Lung (tissue), 16 donors: ENCODE results near the gene ISX. TPM values are rescaled to one million over a fixed set of nuclear protein-coding genes. Genes with fewer than 3 reads are reported as not detected.

Source experiments
- ATAC-seq: fragments of 200-7000 bp; cut with Tn5 transposase; one replicate; pipeline ENCODE4 v1.9.1; 2020; ENCODE audit warnings: moderate number of reproducible peaks; ENCODE audit not compliant: insufficient read depth, low FRiP score
- DNase-seq, 3 donors: peaks; one replicate each; pipeline ENCODE4 v3.0.0-alpha.2; 2013 to 2017
- H3K27ac ChIP-seq, 2 donors: one replicate each; pipeline ENCODE4 v1.5.1; 2013; ENCODE audit warnings: mild to moderate bottlenecking in 2 of 2, moderate library complexity in 2 of 2, control low read depth in 1 of 2, inconsistent platforms in 1 of 2, low read depth in 1 of 2, low read length in 1 of 2
- H3K27me3 ChIP-seq, 3 donors: one replicate each; pipeline ENCODE4 v1.5.1; 2013; ENCODE audit warnings: low read length in 2 of 3; ENCODE audit not compliant: control insufficient read depth in 3 of 3, insufficient read depth in 3 of 3
- H3K36me3 ChIP-seq, 4 donors: one replicate each; pipeline ENCODE4 v1.5.1; 2013; ENCODE audit warnings: low read length in 4 of 4, mild to moderate bottlenecking in 1 of 4, moderate library complexity in 1 of 4; ENCODE audit not compliant: control insufficient read depth in 4 of 4, insufficient read depth in 4 of 4
- H3K4me1 ChIP-seq, 5 donors: one replicate each; pipeline ENCODE4 v1.5.1; 2013; ENCODE audit warnings: low read length in 5 of 5, mild to moderate bottlenecking in 2 of 5, moderate library complexity in 1 of 5; ENCODE audit not compliant: control insufficient read depth in 5 of 5, insufficient read depth in 5 of 5
- H3K4me3 ChIP-seq: one replicate; pipeline ENCODE4 v1.5.1; 2013; ENCODE audit warnings: mild to moderate bottlenecking, control low read depth, moderate library complexity
- H3K9ac ChIP-seq, 2 donors: one replicate each; pipeline ENCODE4 v1.5.1; 2013; ENCODE audit warnings: low read length in 2 of 2, control low read depth in 1 of 2; ENCODE audit not compliant: insufficient read depth in 1 of 2
- H3K9me3 ChIP-seq, 4 donors: one replicate each; pipeline ENCODE4 v1.5.1; 2013; ENCODE audit warnings: low read length in 3 of 4, mild to moderate bottlenecking in 1 of 4, moderate library complexity in 1 of 4; ENCODE audit not compliant: control insufficient read depth in 4 of 4, insufficient read depth in 3 of 4
- CTCF ChIP-seq: IDR thresholded peaks from 2 replicates; pipeline ENCODE4 v1.5.1; 2012; ENCODE audit warnings: mild to moderate bottlenecking; ENCODE audit errors: control extremely low read depth, extremely low read depth
- WGBS, 2 donors: extraction: QIAGEN DNeasy Blood & Tissue Kit; methylation state at CpG; one replicate each; pipeline ENCODE4 v1.1.7; 2013; 5-methylcytosine and 5-hydroxymethylcytosine counted together
- long read RNA-seq, 5 donors: transcript quantifications; one replicate each; lab custom pipeline, GENCODE V29; 2026
- polyA plus RNA-seq, 2 donors: library from polyadenylated mRNA; stranded (reverse); fragments of 200-250 nt; gene quantifications; one replicate each; pipeline ENCODE4 v1.2.1, GENCODE V29; 2013
- total RNA-seq, 2 donors: library from RNA; depleted of rRNA in 1 of 2; stranded (reverse); fragments of >200 nt in 1 of 2; gene quantifications; one replicate each; pipeline ENCODE4 v1.2.1, GENCODE V29; 2014 to 2021
- donor health status: control.
- donor health status: control.
- donor health status: Bipolar disorder and iron deficiency.
- donor health status: healthy.
- donor health status: DM: yes; HTN: yes; CAD: no.

ISX gene
- total RNA-seq (not detected), polyA plus RNA-seq (not detected)
- long read RNA-seq, donor 1 = 0 reads
- long read RNA-seq, donor 2 = 0 reads
- long read RNA-seq, donor 3 = 0 reads
- long read RNA-seq, donor 4 = 0 reads
- long read RNA-seq, donor 5 = 0 reads

- no peak within 1 kb of the TSS for H3K4me3 ChIP-seq
- no peak for TF ChIP-seq CTCF
- H3K27me3 ChIP-seq = no peaks in the 10 kb centered on the region
- no peak within 1 kb of the TSS for H3K27ac ChIP-seq
- ATAC-seq (no peak), DNase-seq (peak; percentile 6 to 31 (median 16))
- no peaks in the 10 kb centered on the region for H3K36me3 ChIP-seq
- H3K9ac ChIP-seq = no peak within 1 kb of the TSS
- peaks cover 0 to 9% (median 0%) of the 10 kb centered on the region in 5 donors for H3K4me1 ChIP-seq
- no peaks in the 10 kb centered on the region for H3K9me3 ChIP-seq
- 44 to 68% methylated on average over 1 of the region's 1 CpG for WGBS, 2 donors
Measured at GRCh38 chr22:35065796-35066218, at the start of gene ISX. Gene ISX, plus strand, starts transcription at chr22:35066158. Its CDS starts 930 bp downstream, at chr22:35067088.

GRCh38 chr22:35016909-35017308, 49.0 kb upstream of the ISX start:
- Histone ChIP-seq H3K4me3 (no peak overlapping the region), H3K9ac (no peak overlapping the region), H3K9me3 (no peaks in the 10 kb centered on the region), H3K36me3 (no peaks in the 10 kb centered on the region), H3K27ac (no peak overlapping the region), H3K27me3 (no peaks in the 10 kb centered on the region), H3K4me1 (no peaks in the 10 kb centered on the region)
- 76 to 82% methylated on average over 6 of the region's 6 CpGs for WGBS, 2 donors
- no peak for ATAC-seq
- TF ChIP-seq CTCF = no peak
- DNase-seq = no peak

- H3K27ac ChIP-seq = no peak overlapping the region
- peaks cover 0 to 2% (median 0%) of the 10 kb centered on the region in 4 donors for H3K9me3 ChIP-seq
- ATAC-seq (no peak), DNase-seq (no peak)
- TF ChIP-seq CTCF = no peak
- H3K9ac ChIP-seq = no peak overlapping the region
- H3K36me3 ChIP-seq = no peaks in the 10 kb centered on the region
- 63 to 78% methylated on average over 2 of the region's 2 CpGs for WGBS, 2 donors
- H3K4me1 ChIP-seq = no peaks in the 10 kb centered on the region
- no peaks in the 10 kb centered on the region for H3K27me3 ChIP-seq
- H3K4me3 ChIP-seq = no peak overlapping the region
Measured at GRCh38 chr22:35018995-35019394, 47.0 kb upstream of the ISX start.

- no peak for DNase-seq
- peaks cover 0 to 3% (median 0%) of the 10 kb centered on the region in 3 donors for H3K27me3 ChIP-seq
- H3K9me3 ChIP-seq = peaks cover 0 to 2% (median 0%) of the 10 kb centered on the region in 4 donors
- H3K36me3 ChIP-seq = no peaks in the 10 kb centered on the region
- H3K4me3 ChIP-seq = no peak overlapping the region
- no peaks in the 10 kb centered on the region for H3K4me1 ChIP-seq
- no peak for ATAC-seq
- 84 to 94% methylated on average over 2 of the region's 2 CpGs for WGBS, 2 donors
- TF ChIP-seq CTCF = no peak
- no peak overlapping the region for H3K27ac ChIP-seq
- H3K9ac ChIP-seq = no peak overlapping the region
Measured at GRCh38 chr22:35020517-35020916, 45.4 kb upstream of the ISX start.
